HG02852 (cell line): ENCODE measurements around the gene OLIG2.

Experiments used
- ATAC-seq: cut with Tn5 transposase; IDR thresholded peaks from one replicate; pipeline ENCODE4 v1.9.1; 2021; ENCODE audit warnings: mild to moderate bottlenecking, moderate library complexity; ENCODE audit not compliant: unreplicated experiment

The OLIG2 gene

GRCh38 chr21:33032434-33033047, 6.8 kb downstream of the OLIG2 start:
- ATAC-seq, result no peak

- no peak for ATAC-seq
Measured at GRCh38 chr21:33033094-33033951, 7.6 kb downstream of the OLIG2 start.

GRCh38 chr21:33033961-33034413, 8.3 kb downstream of the OLIG2 start:
- ATAC-seq, result no peak

GRCh38 chr21:33035147-33035546, 9.4 kb downstream of the OLIG2 start:
- ATAC-seq, result no peak

GRCh38 chr21:33036430-33037162, 10.9 kb downstream of the OLIG2 start:
- ATAC-seq, result no peak

GRCh38 chr21:33037501-33037900, 11.8 kb downstream of the OLIG2 start:
- no peak for ATAC-seq

- ATAC-seq, result no peak
Measured at GRCh38 chr21:33039536-33039935, 13.8 kb downstream of the OLIG2 start.

- no peak for ATAC-seq
Measured at GRCh38 chr21:33040215-33040614, 14.5 kb downstream of the OLIG2 start.

- no peak for ATAC-seq
Measured at GRCh38 chr21:33041981-33042380, 16.2 kb downstream of the OLIG2 start.

GRCh38 chr21:33042812-33043211, 17.1 kb downstream of the OLIG2 start:
- no peak for ATAC-seq

GRCh38 chr21:33046455-33046854, 20.7 kb downstream of the OLIG2 start:
- ATAC-seq, result no peak

- ATAC-seq, result no peak
Measured at GRCh38 chr21:33047231-33047630, 21.5 kb downstream of the OLIG2 start.

- no peak for ATAC-seq
Measured at GRCh38 chr21:33051925-33052324, 26.2 kb downstream of the OLIG2 start.

- ATAC-seq, result no peak
Measured at GRCh38 chr21:33053951-33054350, 28.2 kb downstream of the OLIG2 start.

GRCh38 chr21:33055991-33056390, 30.3 kb downstream of the OLIG2 start:
- no peak for ATAC-seq

- ATAC-seq, result no peak
Measured at GRCh38 chr21:33057385-33057940, 31.7 kb downstream of the OLIG2 start.

GRCh38 chr21:33058527-33058926, 32.8 kb downstream of the OLIG2 start:
- no peak for ATAC-seq

- ATAC-seq, result no peak
Measured at GRCh38 chr21:33058957-33059356, 33.2 kb downstream of the OLIG2 start.

GRCh38 chr21:33059380-33059841, 33.7 kb downstream of the OLIG2 start:
- ATAC-seq, result no peak

- no peak for ATAC-seq
Measured at GRCh38 chr21:33061233-33061632, 35.5 kb downstream of the OLIG2 start.

GRCh38 chr21:33063375-33063883, 37.7 kb downstream of the OLIG2 start:
- ATAC-seq, result no peak
